Thyroid gland (tissue), 4 donors: ENCODE results near the gene GCC1.

Source experiments
- POLR2A ChIP-seq, 2 donors: fragments of 450-650 bp; IDR thresholded peaks; one replicate each; pipeline ENCODE4 v1.6.1; 2017; ENCODE audit warnings: antibody characterized with exemption in 2 of 2, mild to moderate bottlenecking in 2 of 2, moderate library complexity in 1 of 2
- TF ChIP-seq, protein P1 (sequence below), 6 experiments: fragments of 200-600 bp in 3 of 6; fragments of 450-650 bp in 3 of 6; sonication (generic) in 3 of 6; IDR thresholded peaks; one replicate each; pipeline ENCODE4 v1.5.1; 2016 to 2019; ENCODE audit warnings: antibody characterized with exemption in 6 of 6, mild to moderate bottlenecking in 2 of 6, inconsistent platforms in 1 of 6, moderate library complexity in 1 of 6

DNA sequence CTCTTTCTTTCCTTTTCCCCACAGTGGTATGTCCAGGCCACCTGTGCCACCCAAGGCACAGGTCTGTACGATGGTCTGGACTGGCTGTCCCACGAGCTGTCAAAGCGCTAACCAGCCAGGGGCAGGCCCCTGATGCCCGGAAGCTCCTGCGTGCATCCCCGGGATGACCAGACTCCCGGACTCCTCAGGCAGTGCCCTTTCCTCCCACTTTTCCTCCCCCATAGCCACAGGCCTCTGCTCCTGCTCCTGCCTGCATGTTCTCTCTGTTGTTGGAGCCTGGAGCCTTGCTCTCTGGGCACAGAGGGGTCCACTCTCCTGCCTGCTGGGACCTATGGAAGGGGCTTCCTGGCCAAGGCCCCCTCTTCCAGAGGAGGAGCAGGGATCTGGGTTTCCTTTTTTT, 5.8 kb upstream of the GCC1 start:
- no peak for TF ChIP-seq POLR2A (IDR thresholded peaks at IDR 0.05)
- TF ChIP-seq, protein P1, sequence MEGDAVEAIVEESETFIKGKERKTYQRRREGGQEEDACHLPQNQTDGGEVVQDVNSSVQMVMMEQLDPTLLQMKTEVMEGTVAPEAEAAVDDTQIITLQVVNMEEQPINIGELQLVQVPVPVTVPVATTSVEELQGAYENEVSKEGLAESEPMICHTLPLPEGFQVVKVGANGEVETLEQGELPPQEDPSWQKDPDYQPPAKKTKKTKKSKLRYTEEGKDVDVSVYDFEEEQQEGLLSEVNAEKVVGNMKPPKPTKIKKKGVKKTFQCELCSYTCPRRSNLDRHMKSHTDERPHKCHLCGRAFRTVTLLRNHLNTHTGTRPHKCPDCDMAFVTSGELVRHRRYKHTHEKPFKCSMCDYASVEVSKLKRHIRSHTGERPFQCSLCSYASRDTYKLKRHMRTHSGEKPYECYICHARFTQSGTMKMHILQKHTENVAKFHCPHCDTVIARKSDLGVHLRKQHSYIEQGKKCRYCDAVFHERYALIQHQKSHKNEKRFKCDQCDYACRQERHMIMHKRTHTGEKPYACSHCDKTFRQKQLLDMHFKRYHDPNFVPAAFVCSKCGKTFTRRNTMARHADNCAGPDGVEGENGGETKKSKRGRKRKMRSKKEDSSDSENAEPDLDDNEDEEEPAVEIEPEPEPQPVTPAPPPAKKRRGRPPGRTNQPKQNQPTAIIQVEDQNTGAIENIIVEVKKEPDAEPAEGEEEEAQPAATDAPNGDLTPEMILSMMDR (IDR thresholded peaks at IDR 0.05), result no peak
